ENCODE data around the gene TSPAN1. TPM values are rescaled to one million over a fixed set of nuclear protein-coding genes. Genes with fewer than 3 reads are reported as not detected.
"Not testable (repeated sequence)": the region's sequence is repeated elsewhere in the genome, so short reads cannot be mapped to it uniquely, and the experiment has no call there.

The TSPAN1 gene
- total and polyA plus RNA-seq, 7 experiments from 2014 or later: not detected

DNA sequence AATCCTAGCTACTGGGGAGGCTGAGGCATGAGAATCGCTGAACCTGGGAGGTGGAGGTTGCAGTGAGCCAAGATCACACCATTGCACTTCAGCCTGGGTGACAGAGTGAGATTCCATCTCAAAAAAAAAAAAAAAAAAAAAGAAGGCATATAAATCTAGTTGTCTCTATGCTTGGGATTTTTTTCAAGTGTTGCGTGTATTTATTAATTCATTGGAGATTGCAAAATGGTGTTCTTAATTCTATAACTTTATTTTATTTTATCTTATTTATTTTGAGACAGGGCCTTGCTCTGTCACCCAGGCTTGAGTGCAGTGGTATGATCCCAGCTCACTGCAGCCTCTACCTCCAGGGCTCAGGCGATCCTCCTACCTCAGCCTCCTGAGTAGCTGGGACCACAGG is 56.3 kb downstream of the TSPAN1 start:
- DNase-seq; H3K27ac Mint-ChIP-seq; CTCF ChIA-PET; H3K27me3 ChIP-seq (ENCODE audit: control insufficient read depth in 2 of 2, insufficient read depth in 2 of 2, low read length in 2 of 2); H3K4me3 ChIP-seq (ENCODE audit: low read length); H3K4me3 Mint-ChIP-seq; H3K9me3 Mint-ChIP-seq; H3K27me3 Mint-ChIP-seq; H3K36me3 Mint-ChIP-seq; H3K4me1 ChIP-seq (ENCODE audit: control insufficient read depth in 2 of 2, insufficient read depth in 2 of 2, low read length in 2 of 2); H3K4me1 Mint-ChIP-seq; H3K27ac ChIP-seq (ENCODE audit: low read depth, low read length); ATAC-seq; intact Hi-C loops (cut with micrococcal nuclease); H3K36me3 ChIP-seq (ENCODE audit: control insufficient read depth in 2 of 3, insufficient read depth in 3 of 3, low read length in 3 of 3); H3K9me3 ChIP-seq (ENCODE audit: control insufficient read depth in 2 of 3, low read length in 3 of 3): not testable (repeated sequence)
- POLR2A ChIA-PET: interaction anchor here (0.6 kb wide), 1 partner anchor 9 kb away, joined by 3 read pairs; no protein-coding TSS in a partner anchor

Other genes with a start within 250 kb of the TSPAN1 start
- 1 to 10 TPM in 1 of 5 experiments, under 1 TPM in 4; 0.16 to 3.0 (median 0.56) TPM for gene PIK3R3, start 42.5 kb upstream of the TSPAN1 start, total RNA-seq
- under 1 TPM in 1 of 2 donors, not detected in 1; 0.03 TPM for gene PIK3R3, start 42.5 kb upstream of the TSPAN1 start, polyA plus RNA-seq
- not detected for gene P3R3URF, start 1.4 kb downstream of the TSPAN1 start, total RNA-seq
- not detected for gene P3R3URF, start 1.4 kb downstream of the TSPAN1 start, polyA plus RNA-seq
- gene POMGNT1, start 23.3 kb downstream of the TSPAN1 start, total RNA-seq: 10 to 100 TPM; 35.7 to 58.6 (median 41.9) TPM
- gene POMGNT1, start 23.3 kb downstream of the TSPAN1 start, polyA plus RNA-seq: 10 to 100 TPM; 34.6 to 35.5 TPM
- 1 to 10 TPM in 2 of 5 experiments, under 1 TPM in 3; 0.12 to 1.3 (median 0.20) TPM for gene LURAP1, start 28.2 kb downstream of the TSPAN1 start, total RNA-seq
- gene LURAP1, start 28.2 kb downstream of the TSPAN1 start, polyA plus RNA-seq: not detected
- 10 to 100 TPM in 1 of 5 experiments, 1 to 10 TPM in 3, under 1 TPM in 1; 0.94 to 31.9 (median 2.1) TPM for gene RAD54L, start 72.7 kb downstream of the TSPAN1 start, total RNA-seq
- 1 to 10 TPM in 1 of 2 donors, not detected in 1; 1.2 TPM for gene RAD54L, start 72.7 kb downstream of the TSPAN1 start, polyA plus RNA-seq
- 10 to 100 TPM; 34.4 to 50.5 (median 37.2) TPM for gene LRRC41, start 128.5 kb downstream of the TSPAN1 start, total RNA-seq
- gene LRRC41, start 128.5 kb downstream of the TSPAN1 start, polyA plus RNA-seq: 10 to 100 TPM; 52.0 to 63.4 TPM
- gene UQCRH, start 128.6 kb downstream of the TSPAN1 start, total RNA-seq: 100 to 1,000 TPM; 107 to 260 (median 127) TPM
- gene UQCRH, start 128.6 kb downstream of the TSPAN1 start, polyA plus RNA-seq: 100 to 1,000 TPM; 303 to 332 TPM
- 10 to 100 TPM; 27.1 to 30.7 (median 29.0) TPM for gene NSUN4, start 165.7 kb downstream of the TSPAN1 start, total RNA-seq
- gene NSUN4, start 165.7 kb downstream of the TSPAN1 start, polyA plus RNA-seq: 10 to 100 TPM; 10.2 to 17.3 TPM
- 10 to 100 TPM in 2 of 5 experiments, 1 to 10 TPM in 3; 3.8 to 17.1 (median 8.5) TPM for gene FAAH, start 219.2 kb downstream of the TSPAN1 start, total RNA-seq
- 1 to 10 TPM; 1.6 to 4.3 TPM for gene FAAH, start 219.2 kb downstream of the TSPAN1 start, polyA plus RNA-seq